ENCODE data around the gene DCAF17.

DNA sequence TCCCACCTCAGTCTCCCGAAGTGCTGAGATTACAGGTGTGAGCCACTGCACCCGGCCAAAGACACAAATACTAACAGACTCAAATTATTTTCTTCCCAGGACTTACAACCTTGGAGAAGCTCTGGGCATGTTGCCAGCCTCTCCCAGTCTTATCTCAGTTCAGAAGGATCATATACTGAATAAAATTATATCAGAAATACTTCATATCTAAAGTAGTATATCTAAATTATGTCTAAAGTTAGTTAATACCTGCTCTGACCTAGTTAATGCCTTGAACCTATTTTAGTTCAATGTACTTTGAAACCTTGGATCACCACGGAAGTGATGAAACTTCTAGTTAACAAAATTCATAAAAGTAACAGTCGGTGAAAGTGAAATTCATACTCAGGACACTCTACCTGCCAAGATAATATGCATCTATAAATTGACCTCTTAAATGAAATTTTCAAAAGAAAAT is 53.8 kb downstream of the DCAF17 start:
- TF ChIP-seq POLR2A (IDR thresholded peaks at IDR 0.05; ENCODE audit: low read length) (no peak), NR3C1 (IDR thresholded peaks at IDR 0.05) (no peak), ZNF302 (CRISPR knock-in tag; IDR thresholded peaks at IDR 0.05) (no peak), JUN (IDR thresholded peaks at IDR 0.05) (no peak), CHD4 (IDR thresholded peaks at IDR 0.05; ENCODE audit: borderline replicate concordance) (no peak), CEBPB (IDR thresholded peaks at IDR 0.05) (no peak)
- TF ChIP-seq, protein P1, sequence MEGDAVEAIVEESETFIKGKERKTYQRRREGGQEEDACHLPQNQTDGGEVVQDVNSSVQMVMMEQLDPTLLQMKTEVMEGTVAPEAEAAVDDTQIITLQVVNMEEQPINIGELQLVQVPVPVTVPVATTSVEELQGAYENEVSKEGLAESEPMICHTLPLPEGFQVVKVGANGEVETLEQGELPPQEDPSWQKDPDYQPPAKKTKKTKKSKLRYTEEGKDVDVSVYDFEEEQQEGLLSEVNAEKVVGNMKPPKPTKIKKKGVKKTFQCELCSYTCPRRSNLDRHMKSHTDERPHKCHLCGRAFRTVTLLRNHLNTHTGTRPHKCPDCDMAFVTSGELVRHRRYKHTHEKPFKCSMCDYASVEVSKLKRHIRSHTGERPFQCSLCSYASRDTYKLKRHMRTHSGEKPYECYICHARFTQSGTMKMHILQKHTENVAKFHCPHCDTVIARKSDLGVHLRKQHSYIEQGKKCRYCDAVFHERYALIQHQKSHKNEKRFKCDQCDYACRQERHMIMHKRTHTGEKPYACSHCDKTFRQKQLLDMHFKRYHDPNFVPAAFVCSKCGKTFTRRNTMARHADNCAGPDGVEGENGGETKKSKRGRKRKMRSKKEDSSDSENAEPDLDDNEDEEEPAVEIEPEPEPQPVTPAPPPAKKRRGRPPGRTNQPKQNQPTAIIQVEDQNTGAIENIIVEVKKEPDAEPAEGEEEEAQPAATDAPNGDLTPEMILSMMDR (IDR thresholded peaks at IDR 0.05): no peak

Data from A549 (cell line).